PFSK-1 (cell line): ENCODE results near the gene PLXNC1.

Experiments
- FOXP2 ChIP-seq: optimal IDR thresholded peaks from 2 replicates; pipeline ENCODE3; 2011; ENCODE audit warnings: borderline replicate concordance, control low read depth, inconsistent platforms; ENCODE audit not compliant: insufficient read depth; ENCODE audit errors: extremely low read length, extremely low read depth
- POLR2AphosphoS5 ChIP-seq: IDR thresholded peaks from 2 replicates; pipeline ENCODE4 v1.6.1; 2012; ENCODE audit warnings: low read depth, mild to moderate bottlenecking, control low read depth, low read length, moderate library complexity
- REST ChIP-seq, 2 experiments: IDR thresholded peaks; 2 replicates each; pipeline versions ENCODE4 v1.6.1 to v1.8.0; 2011 to 2012; ENCODE audit warnings: low read depth in 2 of 2, low read length in 2 of 2, control low read depth in 1 of 2, inconsistent platforms in 1 of 2, mild to moderate bottlenecking in 1 of 2, moderate library complexity in 1 of 2; ENCODE audit not compliant: insufficient read depth in 1 of 2
- SIN3A ChIP-seq: IDR thresholded peaks from 2 replicates; pipeline ENCODE4 v1.6.1; 2012; ENCODE audit warnings: mild to moderate bottlenecking, low read length, moderate library complexity, borderline replicate concordance; ENCODE audit not compliant: insufficient read depth
- TAF1 ChIP-seq: IDR thresholded peaks from 2 replicates; pipeline ENCODE4 v1.6.1; 2012; ENCODE audit warnings: low read length, control low read depth, borderline replicate concordance; ENCODE audit not compliant: insufficient read depth

PLXNC1 gene

GRCh38 chr12:94101738-94102660 is 46.4 kb upstream of the PLXNC1 start:
- TF ChIP-seq REST (IDR thresholded peaks at IDR 0.05; ENCODE audit: insufficient read depth in 1 of 2, low read depth in 2 of 2, low read length in 2 of 2) (no peak), TAF1 (no peak), FOXP2 (no peak)

GRCh38 chr12:94103986-94104385 is 44.4 kb upstream of the PLXNC1 start:
- no peak for TF ChIP-seq REST (IDR thresholded peaks at IDR 0.05; ENCODE audit: insufficient read depth in 1 of 2, low read depth in 2 of 2, low read length in 2 of 2)
- TF ChIP-seq SIN3A, result no peak
- no peak for TF ChIP-seq TAF1
- TF ChIP-seq POLR2AphosphoS5, result no peak
- no peak for TF ChIP-seq FOXP2

GRCh38 chr12:94107910-94108309 is 40.5 kb upstream of the PLXNC1 start:
- TF ChIP-seq FOXP2 (no peak), TAF1 (no peak), POLR2AphosphoS5 (no peak), REST (IDR thresholded peaks at IDR 0.05; ENCODE audit: insufficient read depth in 1 of 2, low read depth in 2 of 2, low read length in 2 of 2) (no peak), SIN3A (no peak)

- TF ChIP-seq FOXP2 (no peak), REST (IDR thresholded peaks at IDR 0.05; ENCODE audit: insufficient read depth in 1 of 2, low read depth in 2 of 2, low read length in 2 of 2) (no peak), SIN3A (no peak), POLR2AphosphoS5 (no peak), TAF1 (no peak)
Observed at GRCh38 chr12:94109160-94109559, 39.2 kb upstream of the PLXNC1 start.

- TF ChIP-seq SIN3A (no peak), TAF1 (no peak), POLR2AphosphoS5 (no peak), FOXP2 (no peak), REST (IDR thresholded peaks at IDR 0.05; ENCODE audit: insufficient read depth in 1 of 2, low read depth in 2 of 2, low read length in 2 of 2) (no peak)
Observed at GRCh38 chr12:94110258-94110657, 38.1 kb upstream of the PLXNC1 start.
